SK-N-SH (cell line): ENCODE results near the gene CRLF2. TPM values are rescaled to one million over a fixed set of nuclear protein-coding genes. Genes with fewer than 3 reads are reported as not detected.
"Not testable (repeated sequence)": the region's sequence is repeated elsewhere in the genome, so short reads cannot be mapped to it uniquely, and the experiment has no call there.

Experiments
- CTCF ChIA-PET: fragments of 300-600, 350-600 bp; formaldehyde crosslinking; extraction: SDS; loops from one replicate; lab custom pipeline; 2021; lab: Yijun Ruan, JAX
- POLR2A ChIA-PET: fragments of 350-600 bp; sonication (Branson Sonifier 250); formaldehyde crosslinking; extraction: SDS; loops from one replicate; lab custom pipeline; 2020; ENCODE audit warnings: antibody characterized with exemption, inconsistent platforms; lab: Yijun Ruan, JAX
- DNase-seq: peaks from one replicate; pipeline ENCODE4 v3.0.0; 2012
- H2AFZ ChIP-seq: fragments of 200-600 bp; sonication (generic); 2 replicates; pipeline ENCODE4 v1.8.1; 2016; ENCODE audit warnings: antibody characterized with exemption, mild to moderate bottlenecking, low read depth
- H3F3A ChIP-seq: fragments of 200-600 bp; sonication (generic); replicated peaks from 2 replicates; pipeline ENCODE3; 2016; ENCODE audit warnings: antibody characterized with exemption, mild to moderate bottlenecking; ENCODE audit not compliant: insufficient read depth
- H3K27ac ChIP-seq, 2 experiments: fragments of 200-500 bp in 1 of 2; fragments of 200-600 bp in 1 of 2; sonication (Bioruptor generic) in 1 of 2; sonication (generic), shearing (Covaris generic) in 1 of 2; 2 replicates each; pipeline versions ENCODE4 v1.5.1 to v1.6.1; 2014 to 2016; ENCODE audit warnings: low read depth in 2 of 2, inconsistent platforms in 1 of 2, low read length in 1 of 2, mild to moderate bottlenecking in 1 of 2, mixed read lengths in 1 of 2
- H3K27me3 ChIP-seq: fragments of 200-600 bp; sonication (generic), shearing (Covaris generic); 2 replicates; pipeline ENCODE4 v1.6.1; 2016; ENCODE audit warnings: mixed run types; ENCODE audit not compliant: insufficient read depth
- H3K36me3 ChIP-seq, 2 experiments: fragments of 200-500 bp in 1 of 2; fragments of 200-600 bp in 1 of 2; sonication (Bioruptor generic) in 1 of 2; sonication (generic) in 1 of 2; replicated peaks in 1 of 2; 2 replicates each; pipeline versions ENCODE3 to v1.5.1; 2014 to 2016; ENCODE audit warnings: low read length in 1 of 2, mild to moderate bottlenecking in 1 of 2; ENCODE audit not compliant: insufficient read depth in 2 of 2, control insufficient read depth in 1 of 2
- H3K4me1 ChIP-seq, 2 experiments: fragments of 200-500 bp in 1 of 2; fragments of 200-600 bp in 1 of 2; sonication (Bioruptor generic) in 1 of 2; sonication (generic), shearing (Covaris generic) in 1 of 2; 2 replicates each; pipeline versions ENCODE4 v1.5.1 to v1.6.1; 2014 to 2016; ENCODE audit warnings: low read depth in 1 of 2, low read length in 1 of 2, mixed run types in 1 of 2; ENCODE audit not compliant: insufficient read depth in 2 of 2, control insufficient read depth in 1 of 2
- H3K4me2 ChIP-seq: fragments of 200-600 bp; sonication (generic), shearing (Covaris generic); 2 replicates; pipeline ENCODE4 v1.6.1; 2017; ENCODE audit warnings: mixed run types
- H3K4me3 ChIP-seq, 2 experiments: fragments of 200-500 bp in 1 of 2; fragments of 200-600 bp in 1 of 2; sonication (Bioruptor generic) in 1 of 2; sonication (generic), shearing (Covaris generic) in 1 of 2; 2 replicates each; pipeline versions ENCODE4 v1.5.1 to v1.8.1; 2014 to 2016; ENCODE audit warnings: low read depth in 2 of 2, inconsistent platforms in 1 of 2, low read length in 1 of 2, mild to moderate bottlenecking in 1 of 2, mixed read lengths in 1 of 2, moderate library complexity in 1 of 2
- H3K79me2 ChIP-seq: fragments of 200-600 bp; sonication (generic); 2 replicates; pipeline ENCODE4 v1.8.1; 2017; ENCODE audit warnings: mild to moderate bottlenecking; ENCODE audit not compliant: insufficient read depth
- H3K9ac ChIP-seq: fragments of 200-600 bp; sonication (generic); 2 replicates; pipeline ENCODE4 v1.6.1; 2017; ENCODE audit warnings: mixed run types
- H3K9me2 ChIP-seq: fragments of 200-600 bp; sonication (generic); 2 replicates; pipeline ENCODE4 v1.6.1; 2017; ENCODE audit warnings: mixed run types
- H3K9me3 ChIP-seq: fragments of 200-600 bp; sonication (generic); 2 replicates; pipeline ENCODE4 v1.6.1; 2017; ENCODE audit warnings: mixed run types, mild to moderate bottlenecking, moderate library complexity
- H4K20me1 ChIP-seq: fragments of 200-600 bp; sonication (generic); 2 replicates; pipeline ENCODE4 v1.6.1; 2017; ENCODE audit warnings: mild to moderate bottlenecking, mixed run types; ENCODE audit not compliant: insufficient read depth
- EP300 ChIP-seq, 2 experiments: IDR thresholded peaks; 2 replicates each; pipeline versions ENCODE4 v1.4.0 to v1.6.1; 2012; ENCODE audit warnings: borderline replicate concordance in 1 of 2, low read depth in 1 of 2, low read length in 1 of 2
- FOSL2 ChIP-seq: IDR thresholded peaks from 2 replicates; pipeline ENCODE4 v1.4.0; 2012; ENCODE audit warnings: low read depth, mild to moderate bottlenecking, moderate library complexity, borderline replicate concordance
- FOXM1 ChIP-seq: IDR thresholded peaks from 2 replicates; pipeline ENCODE4 v1.4.0; 2012; ENCODE audit warnings: low read depth, mild to moderate bottlenecking
- GABPA ChIP-seq: IDR thresholded peaks from 2 replicates; pipeline ENCODE4 v1.4.0; 2012; ENCODE audit warnings: low read depth, mild to moderate bottlenecking
- IRF3 ChIP-seq: fragments of 150-350 bp; IDR thresholded peaks from 2 replicates; pipeline ENCODE4 v1.6.1; 2016; ENCODE audit warnings: mild to moderate bottlenecking, low read depth, low read length
- JUND ChIP-seq: IDR thresholded peaks from 2 replicates; pipeline ENCODE4 v1.4.0; 2012
- NFIC ChIP-seq: IDR thresholded peaks from 2 replicates; pipeline ENCODE4 v1.4.0; 2012; ENCODE audit warnings: borderline replicate concordance
- POLR2AphosphoS5 ChIP-seq: IDR thresholded peaks from 2 replicates; pipeline ENCODE4 v1.6.1; 2012; ENCODE audit warnings: low read depth, low read length
- RCOR1 ChIP-seq: fragments of 150-350 bp; IDR thresholded peaks from 2 replicates; pipeline ENCODE4 v1.6.1; 2017; ENCODE audit warnings: antibody characterized with exemption, low read length
- SIN3A ChIP-seq: IDR thresholded peaks from 2 replicates; pipeline ENCODE4 v1.6.1; 2012; ENCODE audit warnings: low read depth, mild to moderate bottlenecking, low read length, moderate library complexity, borderline replicate concordance
- TEAD4 ChIP-seq: IDR thresholded peaks from 2 replicates; pipeline ENCODE4 v1.4.0; 2012; ENCODE audit warnings: mild to moderate bottlenecking, borderline replicate concordance; ENCODE audit not compliant: insufficient read depth
- USF1 ChIP-seq: IDR thresholded peaks from 2 replicates; pipeline ENCODE4 v1.4.0; 2012; ENCODE audit warnings: low read depth, borderline replicate concordance
- YY1 ChIP-seq: IDR thresholded peaks from 2 replicates; pipeline ENCODE4 v1.4.0; 2012; ENCODE audit warnings: low read depth, mild to moderate bottlenecking
- WGBS: methylation state at CpG from one replicate; pipeline ENCODE4 v1.1.6; 2017; ENCODE audit warnings: low lambda C conversion rate; 5-methylcytosine and 5-hydroxymethylcytosine counted together
- polyA plus RNA-seq, 3 experiments: library from polyadenylated mRNA; depleted of rRNA; stranded (reverse); fragments of >200 nt; gene quantifications; 2 replicates each; pipeline ENCODE4 v1.2.3, GENCODE V29; 2012
- TF ChIP-seq, protein P1 (sequence below): IDR thresholded peaks from 2 replicates; pipeline ENCODE4 v1.6.1; 2012; ENCODE audit warnings: mild to moderate bottlenecking, low read depth, low read length, moderate library complexity
- TF ChIP-seq, protein P2 (sequence below): IDR thresholded peaks from 2 replicates; pipeline ENCODE4; 2012
- TF ChIP-seq, protein P3 (sequence below): IDR thresholded peaks from 2 replicates; pipeline ENCODE4 v1.4.0; 2012; ENCODE audit warnings: low read depth
- TF ChIP-seq, protein P4 (sequence below): fragments of 150-350 bp; IDR thresholded peaks from 2 replicates; pipeline ENCODE4 v1.6.1; 2017; ENCODE audit warnings: antibody characterized with exemption, low read length, low read depth, borderline replicate concordance
- TF ChIP-seq, protein P5 (sequence below): fragments of 200-600 bp; sonication (generic); IDR thresholded peaks from 2 replicates; pipeline ENCODE4 v1.6.1; 2017; ENCODE audit warnings: antibody characterized with exemption, mild to moderate bottlenecking, moderate library complexity

Gene CRLF2
- polyA plus RNA-seq, 1 of the 3 experiments (the other 2 are of a cell fraction): not detected

DNA sequence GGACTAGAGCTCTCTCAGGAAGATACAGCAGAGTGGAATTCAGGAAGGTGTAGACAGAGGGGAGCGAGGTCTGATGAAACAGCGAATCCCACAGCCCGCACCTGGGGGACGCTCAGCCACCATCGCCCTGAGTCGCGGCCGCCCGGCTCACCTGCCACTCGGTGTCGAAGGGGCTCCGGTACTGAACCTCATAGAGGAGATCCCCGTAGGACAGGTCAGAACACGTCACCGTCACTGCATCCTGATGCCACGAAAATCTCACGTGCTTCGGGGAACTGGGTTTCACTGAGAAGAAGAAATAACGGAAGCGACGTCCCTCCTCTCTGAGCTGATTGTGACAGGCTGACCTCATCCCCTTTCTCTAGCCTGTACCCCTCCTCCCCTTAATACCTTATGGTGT lies 10.2 kb downstream of the CRLF2 start (continued):
- TF ChIP-seq, protein P1, sequence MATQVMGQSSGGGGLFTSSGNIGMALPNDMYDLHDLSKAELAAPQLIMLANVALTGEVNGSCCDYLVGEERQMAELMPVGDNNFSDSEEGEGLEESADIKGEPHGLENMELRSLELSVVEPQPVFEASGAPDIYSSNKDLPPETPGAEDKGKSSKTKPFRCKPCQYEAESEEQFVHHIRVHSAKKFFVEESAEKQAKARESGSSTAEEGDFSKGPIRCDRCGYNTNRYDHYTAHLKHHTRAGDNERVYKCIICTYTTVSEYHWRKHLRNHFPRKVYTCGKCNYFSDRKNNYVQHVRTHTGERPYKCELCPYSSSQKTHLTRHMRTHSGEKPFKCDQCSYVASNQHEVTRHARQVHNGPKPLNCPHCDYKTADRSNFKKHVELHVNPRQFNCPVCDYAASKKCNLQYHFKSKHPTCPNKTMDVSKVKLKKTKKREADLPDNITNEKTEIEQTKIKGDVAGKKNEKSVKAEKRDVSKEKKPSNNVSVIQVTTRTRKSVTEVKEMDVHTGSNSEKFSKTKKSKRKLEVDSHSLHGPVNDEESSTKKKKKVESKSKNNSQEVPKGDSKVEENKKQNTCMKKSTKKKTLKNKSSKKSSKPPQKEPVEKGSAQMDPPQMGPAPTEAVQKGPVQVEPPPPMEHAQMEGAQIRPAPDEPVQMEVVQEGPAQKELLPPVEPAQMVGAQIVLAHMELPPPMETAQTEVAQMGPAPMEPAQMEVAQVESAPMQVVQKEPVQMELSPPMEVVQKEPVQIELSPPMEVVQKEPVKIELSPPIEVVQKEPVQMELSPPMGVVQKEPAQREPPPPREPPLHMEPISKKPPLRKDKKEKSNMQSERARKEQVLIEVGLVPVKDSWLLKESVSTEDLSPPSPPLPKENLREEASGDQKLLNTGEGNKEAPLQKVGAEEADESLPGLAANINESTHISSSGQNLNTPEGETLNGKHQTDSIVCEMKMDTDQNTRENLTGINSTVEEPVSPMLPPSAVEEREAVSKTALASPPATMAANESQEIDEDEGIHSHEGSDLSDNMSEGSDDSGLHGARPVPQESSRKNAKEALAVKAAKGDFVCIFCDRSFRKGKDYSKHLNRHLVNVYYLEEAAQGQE: no peak
- no peak for TF ChIP-seq RCOR1

DNA sequence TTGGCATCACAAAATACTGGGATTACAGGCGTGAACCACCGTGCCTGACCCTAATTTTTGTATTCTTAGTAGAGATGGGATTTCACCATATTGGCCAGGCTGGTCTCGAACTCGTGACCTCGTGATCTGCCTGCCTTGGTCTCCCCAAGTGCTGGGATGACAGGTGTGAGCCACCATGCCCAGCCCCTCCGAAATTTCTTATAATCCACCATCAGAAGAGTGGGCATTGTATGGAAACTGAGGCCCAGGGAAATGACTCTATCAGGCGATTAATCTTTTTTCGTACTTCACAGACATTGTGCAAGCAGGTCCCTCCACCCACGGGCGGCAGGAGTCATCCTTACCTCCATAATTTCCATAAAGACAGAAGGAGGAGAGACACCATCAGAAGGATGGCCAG lies 16.0 kb downstream of the CRLF2 start:
- no peaks in the 10 kb centered on the region for H3K9me2 ChIP-seq
- TF ChIP-seq FOSL2 (no peak), EP300 (IDR thresholded peaks at IDR 0.05; ENCODE audit: borderline replicate concordance in 1 of 2, low read depth in 1 of 2, low read length in 1 of 2) (no peak), TEAD4 (no peak), JUND (no peak), YY1 (no peak), USF1 (no peak), NFIC (no peak), POLR2AphosphoS5 (no peak), SIN3A (no peak), GABPA (no peak), IRF3 (no peak), FOXM1 (no peak), RCOR1 (no peak)
- TF ChIP-seq, protein P2, sequence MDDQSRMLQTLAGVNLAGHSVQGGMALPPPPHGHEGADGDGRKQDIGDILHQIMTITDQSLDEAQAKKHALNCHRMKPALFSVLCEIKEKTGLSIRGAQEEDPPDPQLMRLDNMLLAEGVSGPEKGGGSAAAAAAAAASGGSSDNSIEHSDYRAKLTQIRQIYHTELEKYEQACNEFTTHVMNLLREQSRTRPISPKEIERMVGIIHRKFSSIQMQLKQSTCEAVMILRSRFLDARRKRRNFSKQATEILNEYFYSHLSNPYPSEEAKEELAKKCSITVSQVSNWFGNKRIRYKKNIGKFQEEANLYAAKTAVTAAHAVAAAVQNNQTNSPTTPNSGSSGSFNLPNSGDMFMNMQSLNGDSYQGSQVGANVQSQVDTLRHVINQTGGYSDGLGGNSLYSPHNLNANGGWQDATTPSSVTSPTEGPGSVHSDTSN: no peak
- TF ChIP-seq, protein P3, sequence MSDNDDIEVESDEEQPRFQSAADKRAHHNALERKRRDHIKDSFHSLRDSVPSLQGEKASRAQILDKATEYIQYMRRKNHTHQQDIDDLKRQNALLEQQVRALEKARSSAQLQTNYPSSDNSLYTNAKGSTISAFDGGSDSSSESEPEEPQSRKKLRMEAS: no peak
- TF ChIP-seq, protein P4, sequence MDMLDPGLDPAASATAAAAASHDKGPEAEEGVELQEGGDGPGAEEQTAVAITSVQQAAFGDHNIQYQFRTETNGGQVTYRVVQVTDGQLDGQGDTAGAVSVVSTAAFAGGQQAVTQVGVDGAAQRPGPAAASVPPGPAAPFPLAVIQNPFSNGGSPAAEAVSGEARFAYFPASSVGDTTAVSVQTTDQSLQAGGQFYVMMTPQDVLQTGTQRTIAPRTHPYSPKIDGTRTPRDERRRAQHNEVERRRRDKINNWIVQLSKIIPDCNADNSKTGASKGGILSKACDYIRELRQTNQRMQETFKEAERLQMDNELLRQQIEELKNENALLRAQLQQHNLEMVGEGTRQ: no peak
- TF ChIP-seq, protein P5, sequence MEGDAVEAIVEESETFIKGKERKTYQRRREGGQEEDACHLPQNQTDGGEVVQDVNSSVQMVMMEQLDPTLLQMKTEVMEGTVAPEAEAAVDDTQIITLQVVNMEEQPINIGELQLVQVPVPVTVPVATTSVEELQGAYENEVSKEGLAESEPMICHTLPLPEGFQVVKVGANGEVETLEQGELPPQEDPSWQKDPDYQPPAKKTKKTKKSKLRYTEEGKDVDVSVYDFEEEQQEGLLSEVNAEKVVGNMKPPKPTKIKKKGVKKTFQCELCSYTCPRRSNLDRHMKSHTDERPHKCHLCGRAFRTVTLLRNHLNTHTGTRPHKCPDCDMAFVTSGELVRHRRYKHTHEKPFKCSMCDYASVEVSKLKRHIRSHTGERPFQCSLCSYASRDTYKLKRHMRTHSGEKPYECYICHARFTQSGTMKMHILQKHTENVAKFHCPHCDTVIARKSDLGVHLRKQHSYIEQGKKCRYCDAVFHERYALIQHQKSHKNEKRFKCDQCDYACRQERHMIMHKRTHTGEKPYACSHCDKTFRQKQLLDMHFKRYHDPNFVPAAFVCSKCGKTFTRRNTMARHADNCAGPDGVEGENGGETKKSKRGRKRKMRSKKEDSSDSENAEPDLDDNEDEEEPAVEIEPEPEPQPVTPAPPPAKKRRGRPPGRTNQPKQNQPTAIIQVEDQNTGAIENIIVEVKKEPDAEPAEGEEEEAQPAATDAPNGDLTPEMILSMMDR: no peak
- no peak overlapping the region for H3K27ac ChIP-seq
- WGBS: 9% methylated on average over 10 of the region's 10 CpGs
- H2AFZ ChIP-seq: no peak overlapping the region
- H4K20me1 ChIP-seq: no peaks in the 10 kb centered on the region
- no peaks in the 10 kb centered on the region; the same call in 1 of the 2 replicates for H3K27me3 ChIP-seq
- no peak overlapping the region for H3K4me2 ChIP-seq
- H3K9me3 ChIP-seq: no peaks in the 10 kb centered on the region
- ChIA-PET CTCF (no interaction called here), POLR2A (no interaction called here)
- no peak overlapping the region for H3K9ac ChIP-seq
- no peaks in the 10 kb centered on the region for H3K4me1 ChIP-seq
- H3F3A ChIP-seq: peaks cover 3% of the 10 kb centered on the region
- no peak for DNase-seq
- no peaks in the 10 kb centered on the region for H3K36me3 ChIP-seq
- H3K79me2 ChIP-seq: no peaks in the 10 kb centered on the region
- no peak overlapping the region for H3K4me3 ChIP-seq

- DNase-seq, H4K20me1 ChIP-seq: not testable (repeated sequence)
- WGBS: 39% methylated on average over 8 of the region's 8 CpGs
Observed at GRCh38 chrX:1192196-1192595, 20.3 kb downstream of the CRLF2 start.

More at GRCh38 chrX:1192196-1192595, 20.3 kb downstream of the CRLF2 start:
- H3K9me2 ChIP-seq, H3K4me1 ChIP-seq, POLR2A ChIA-PET, H3K9me3 ChIP-seq, H3K4me2 ChIP-seq, H3K9ac ChIP-seq, H3K4me3 ChIP-seq, H3F3A ChIP-seq, H2AFZ ChIP-seq, CTCF ChIA-PET, H3K27ac ChIP-seq, H3K36me3 ChIP-seq, H3K79me2 ChIP-seq: not testable (repeated sequence)
- peaks cover 14% of the 10 kb centered on the region; the same call in 1 of the 2 replicates for H3K27me3 ChIP-seq
